Stimulated activated CD8-positive, alpha-beta memory T cell treated with anti-CD3 and anti-CD28 coated beads, Interleukin-12 subunit alpha, Interleukin-12 subunit beta, amount 100 ng/mL, for 4 hours (primary cell): Measurements from ENCODE around the gene ZFPL1.

Source experiments
- DNase-seq: peaks from one replicate; pipeline ENCODE4 v3.0.0-alpha.2; 2020; ENCODE audit warnings: low read depth

ZFPL1 gene

GRCh38 chr11:65083834-65084597 is at the start of gene ZFPL1, which contains the start of gene CDCA5:
Gene ZFPL1, plus strand, starts transcription at chr11:65084222. Its CDS starts 477 bp downstream, at chr11:65084699.
Gene CDCA5, minus strand, starts transcription at chr11:65084040. Its CDS starts 62 bp downstream, at chr11:65083978.
- DNase-seq: peak; percentile 96

- no peak for DNase-seq
These were observed 49.6 kb upstream of the ZFPL1 start for GRCh38 chr11:65034423-65034822.

GRCh38 chr11:65035579-65035978 is 48.4 kb upstream of the ZFPL1 start:
- no peak for DNase-seq

GRCh38 chr11:65036931-65037330 is 47.1 kb upstream of the ZFPL1 start:
- DNase-seq: no peak

GRCh38 chr11:65040520-65040846 is 43.5 kb upstream of the ZFPL1 start:
- no peak for DNase-seq

- DNase-seq: peak; percentile 75
These were observed 43.0 kb upstream of the ZFPL1 start, which contains the start of gene SAC3D1 for GRCh38 chr11:65040847-65041622. Gene SAC3D1, plus strand, starts transcription at chr11:65041210. Its CDS starts 83 bp downstream, at chr11:65041293.

GRCh38 chr11:65042891-65043290 is 41.1 kb upstream of the ZFPL1 start:
- DNase-seq: no peak

- no peak for DNase-seq
These were observed 40.0 kb upstream of the ZFPL1 start for GRCh38 chr11:65043881-65044501.

GRCh38 chr11:65045061-65045460 is 39.0 kb upstream of the ZFPL1 start:
- DNase-seq: no peak

- no peak for DNase-seq
These were observed 38.3 kb upstream of the ZFPL1 start for GRCh38 chr11:65045728-65046127.

- DNase-seq: no peak
These were observed 36.2 kb upstream of the ZFPL1 start for GRCh38 chr11:65047581-65048422.

GRCh38 chr11:65051398-65051858 is 32.6 kb upstream of the ZFPL1 start:
- DNase-seq: no peak

- no peak for DNase-seq
These were observed 30.1 kb upstream of the ZFPL1 start for GRCh38 chr11:65053827-65054508.

GRCh38 chr11:65055538-65055937 is 28.5 kb upstream of the ZFPL1 start:
- no peak for DNase-seq

- no peak for DNase-seq
These were observed 27.0 kb upstream of the ZFPL1 start for GRCh38 chr11:65056999-65057398.

GRCh38 chr11:65057526-65057925 is 26.5 kb upstream of the ZFPL1 start:
- DNase-seq: no peak

- DNase-seq: no peak
These were observed 26.0 kb upstream of the ZFPL1 start for GRCh38 chr11:65058012-65058411.

GRCh38 chr11:65058419-65059054 is 25.5 kb upstream of the ZFPL1 start, which contains the start of gene NAALADL1:
Gene NAALADL1, minus strand, starts transcription at chr11:65058553. Its CDS starts 32 bp downstream, at chr11:65058521.
- DNase-seq: no peak

GRCh38 chr11:65059523-65059922 is 24.5 kb upstream of the ZFPL1 start:
- DNase-seq: no peak
